Trophoblast cell (in vitro differentiated cells and primary cell): Measurements from ENCODE around the gene TTC17. TPM values are rescaled to one million over a fixed set of nuclear protein-coding genes. Genes with fewer than 3 reads are reported as not detected.
A peak's percentile ranks its signal among the peaks of the same experiment; 100 is the strongest.

ENCODE experiments used
- DNase-seq, 2 donors: peaks; one replicate each; pipeline ENCODE4 v3.0.0-alpha.2; 2016
- H2AFZ ChIP-seq: 2 replicates; pipeline ENCODE4 v1.6.1; 2013; ENCODE audit warnings: low read length, moderate library complexity, mild to moderate bottlenecking; ENCODE audit not compliant: insufficient read depth, poor library complexity
- H2AK5ac ChIP-seq: 2 replicates; pipeline ENCODE4 v1.6.1; 2013; ENCODE audit warnings: mild to moderate bottlenecking, low read length
- H2BK120ac ChIP-seq: 2 replicates; pipeline ENCODE4 v1.6.1; 2013; ENCODE audit warnings: low read length, mild to moderate bottlenecking, moderate library complexity; ENCODE audit not compliant: insufficient read depth, poor library complexity
- H2BK12ac ChIP-seq: 2 replicates; pipeline ENCODE4 v1.6.1; 2013; ENCODE audit warnings: mild to moderate bottlenecking, low read length, moderate library complexity
- H2BK5ac ChIP-seq: 2 replicates; pipeline ENCODE4 v1.6.1; 2013; ENCODE audit warnings: low read length, low read depth, moderate library complexity, mild to moderate bottlenecking; ENCODE audit not compliant: poor library complexity
- H3K14ac ChIP-seq: 2 replicates; pipeline ENCODE4 v1.6.1; 2013; ENCODE audit warnings: mild to moderate bottlenecking, low read length
- H3K18ac ChIP-seq: 2 replicates; pipeline ENCODE4 v1.6.1; 2013; ENCODE audit warnings: mild to moderate bottlenecking, low read length
- H3K23ac ChIP-seq: 2 replicates; pipeline ENCODE4 v1.6.1; 2013; ENCODE audit warnings: low read length
- H3K27ac ChIP-seq: 2 replicates; pipeline ENCODE4 v1.5.1; 2013; ENCODE audit warnings: low read depth, mild to moderate bottlenecking, inconsistent platforms, low read length, moderate library complexity
- H3K27me3 ChIP-seq: 2 replicates; pipeline ENCODE4 v1.6.1; 2013; ENCODE audit warnings: inconsistent platforms, mild to moderate bottlenecking, low read length, moderate library complexity; ENCODE audit not compliant: insufficient read depth
- H3K36me3 ChIP-seq, 2 experiments: 1 replicate in 1 of 2; 2 replicates in 1 of 2; pipeline ENCODE4 v1.6.1; 2013; ENCODE audit warnings: low read length in 2 of 2, mild to moderate bottlenecking in 2 of 2, moderate library complexity in 1 of 2; ENCODE audit not compliant: insufficient read depth in 2 of 2, control insufficient read depth in 1 of 2
- H3K4ac ChIP-seq: 2 replicates; pipeline ENCODE4 v1.6.1; 2013; ENCODE audit warnings: low read depth, mild to moderate bottlenecking, low read length, moderate library complexity
- H3K4me1 ChIP-seq, 2 experiments: 1 replicate in 1 of 2; 2 replicates in 1 of 2; pipeline ENCODE4 v1.6.1; 2013; ENCODE audit warnings: low read length in 2 of 2, mild to moderate bottlenecking in 2 of 2, moderate library complexity in 1 of 2; ENCODE audit not compliant: insufficient read depth in 2 of 2, control insufficient read depth in 1 of 2
- H3K4me2 ChIP-seq: 2 replicates; pipeline ENCODE4 v1.6.1; 2013; ENCODE audit warnings: inconsistent platforms, mild to moderate bottlenecking, low read length, moderate library complexity
- H3K4me3 ChIP-seq: 2 replicates; pipeline ENCODE4 v1.5.1; 2013; ENCODE audit warnings: mild to moderate bottlenecking, low read depth, low read length, inconsistent platforms
- H3K79me1 ChIP-seq: one replicate; pipeline ENCODE4 v1.6.1; 2013; ENCODE audit warnings: low read length
- H3K79me2 ChIP-seq: 2 replicates; pipeline ENCODE4 v1.6.1; 2013; ENCODE audit warnings: low read length, mild to moderate bottlenecking; ENCODE audit not compliant: control insufficient read depth, insufficient read depth, poor library complexity
- H3K9ac ChIP-seq: 2 replicates; pipeline ENCODE4 v1.6.1; 2013; ENCODE audit warnings: mild to moderate bottlenecking, low read length
- H3K9me3 ChIP-seq: 2 replicates; pipeline ENCODE4 v1.6.1; 2013; ENCODE audit warnings: low read depth, mild to moderate bottlenecking, control low read depth, inconsistent platforms, low read length; ENCODE audit not compliant: insufficient read depth
- H4K12ac ChIP-seq: 2 replicates; pipeline ENCODE4 v1.6.1; 2013; ENCODE audit warnings: low read depth, mild to moderate bottlenecking, low read length, moderate library complexity
- H4K8ac ChIP-seq: 2 replicates; pipeline ENCODE4 v1.6.1; 2013; ENCODE audit warnings: low read depth, mild to moderate bottlenecking, low read length, moderate library complexity
- H4K91ac ChIP-seq: one replicate; pipeline ENCODE4 v1.6.1; 2013; ENCODE audit warnings: low read depth, mild to moderate bottlenecking, low read length, moderate library complexity
- whole genome bisulfite sequencing: extraction: QIAGEN DNeasy Blood & Tissue Kit; methylation state at CpG from one replicate; pipeline ENCODE4 v1.1.7; 2013; ENCODE audit warnings: missing lambda C conversion rate; ENCODE audit not compliant: insufficient read length, insufficient coverage; ENCODE audit errors: extremely low coverage; 5-methylcytosine and 5-hydroxymethylcytosine counted together
- polyA plus RNA-seq: library from polyadenylated mRNA; stranded (reverse); fragments of 200-250 nt; gene quantifications from 2 replicates; pipeline ENCODE4 v1.2.3, GENCODE V29; 2013

TTC17 gene
- polyA plus RNA-seq = 40.2 and 44.1 TPM in 2 replicates

GRCh38 chr11:43358801-43359421 is at the start of gene TTC17:
Gene TTC17 (plus strand): TSS chr11:43358920. CDS start chr11:43358955, 35 bp downstream.
- Histone ChIP-seq H4K12ac (peak within 1 kb of the TSS; percentile 93), H3K27me3 (no peaks in the 10 kb centered on the region), H2BK120ac (peak within 1 kb of the TSS; percentile 94), H2AFZ (peak within 1 kb of the TSS; percentile 99), H3K79me1 (peaks cover 6% of the 10 kb centered on the region), H3K14ac (peak within 1 kb of the TSS; percentile 98), H3K4me1 (peaks cover 0 to 1% of the 10 kb centered on the region in 2 experiments), H3K4me3 (peak within 1 kb of the TSS; percentile 99), H3K23ac (no peak within 1 kb of the TSS), H4K8ac (peak within 1 kb of the TSS; percentile 100), H3K9me3 (no peaks in the 10 kb centered on the region), H3K9ac (peak within 1 kb of the TSS; percentile 94), H3K4ac (peak within 1 kb of the TSS; percentile 93), H2BK5ac (peak within 1 kb of the TSS; percentile 89), H4K91ac (peak within 1 kb of the TSS; percentile 96), H3K18ac (peak within 1 kb of the TSS; percentile 97), H3K27ac (peak within 1 kb of the TSS; percentile 62), H3K4me2 (peak within 1 kb of the TSS; percentile 98), H2AK5ac (peak within 1 kb of the TSS; percentile 11), H2BK12ac (no peak within 1 kb of the TSS), H3K79me2 (peaks cover 7% of the 10 kb centered on the region), H3K36me3 (no peaks in the 10 kb centered on the region)
- WGBS = no CpG with 5 or more reads among the region's 58 CpGs
- peak; percentile 94 to 95 for DNase-seq

- Histone ChIP-seq H4K91ac (peak within 1 kb of the TSS; percentile 73), H3K36me3 (peaks cover 0 to 2% of the 10 kb centered on the region in 2 experiments), H3K4me2 (peak within 1 kb of the TSS; percentile 92), H4K8ac (peak within 1 kb of the TSS; percentile 98), H3K23ac (no peak within 1 kb of the TSS), H2BK120ac (peak within 1 kb of the TSS; percentile 91), H3K4ac (peak within 1 kb of the TSS; percentile 95), H3K18ac (peak within 1 kb of the TSS; percentile 69), H2AK5ac (peak within 1 kb of the TSS; percentile 93), H3K79me1 (peaks cover 4% of the 10 kb centered on the region), H2BK5ac (peak within 1 kb of the TSS; percentile 92), H3K27ac (peak within 1 kb of the TSS; percentile 72), H2BK12ac (no peak within 1 kb of the TSS), H3K14ac (peak within 1 kb of the TSS; percentile 98), H3K9me3 (no peaks in the 10 kb centered on the region), H3K27me3 (no peaks in the 10 kb centered on the region), H4K12ac (peak within 1 kb of the TSS; percentile 100), H3K4me1 (peaks cover 3% of the 10 kb centered on the region in 2 experiments), H3K79me2 (peaks cover 13% of the 10 kb centered on the region), H3K4me3 (peak within 1 kb of the TSS; percentile 99), H3K9ac (peak within 1 kb of the TSS; percentile 100), H2AFZ (peak within 1 kb of the TSS; percentile 88)
- WGBS = no CpG with 5 or more reads among the region's 60 CpGs
- peak; percentile 95 to 97 for DNase-seq
These were observed 46.7 kb upstream of the TTC17 start, which contains the start of gene API5 for GRCh38 chr11:43311791-43312607. Gene API5 (plus strand): TSS chr11:43311996. CDS start chr11:43312128, 132 bp downstream.

- Histone ChIP-seq H2BK120ac (no peak overlapping the region), H3K4me3 (no peak overlapping the region), H3K4me1 (peaks cover 3% of the 10 kb centered on the region in 2 experiments), H2AFZ (no peak overlapping the region), H3K9ac (no peak overlapping the region), H3K36me3 (peaks cover 11 to 15% of the 10 kb centered on the region in 2 experiments), H2BK12ac (no peak overlapping the region), H3K9me3 (no peaks in the 10 kb centered on the region), H3K14ac (no peak overlapping the region), H3K79me2 (peaks cover 13% of the 10 kb centered on the region), H3K27ac (no peak overlapping the region), H2AK5ac (no peak overlapping the region), H3K4ac (no peak overlapping the region), H3K4me2 (no peak overlapping the region), H3K27me3 (no peaks in the 10 kb centered on the region), H4K91ac (no peak overlapping the region), H3K18ac (no peak overlapping the region), H3K23ac (no peak overlapping the region), H4K8ac (no peak overlapping the region), H2BK5ac (no peak overlapping the region), H4K12ac (no peak overlapping the region), H3K79me1 (peaks cover 4% of the 10 kb centered on the region)
- no CpG with 5 or more reads among the region's 2 CpGs for WGBS
- DNase-seq = no peak
These were observed 42.8 kb upstream of the TTC17 start for GRCh38 chr11:43315966-43316365.

GRCh38 chr11:43316451-43316850 is 42.3 kb upstream of the TTC17 start:
- Histone ChIP-seq H3K27ac (no peak overlapping the region), H3K4me3 (no peak overlapping the region), H2BK120ac (no peak overlapping the region), H2BK12ac (no peak overlapping the region), H3K4ac (peak overlapping the region; percentile 2), H3K27me3 (no peaks in the 10 kb centered on the region), H3K23ac (no peak overlapping the region), H3K79me1 (peaks cover 4% of the 10 kb centered on the region), H4K12ac (no peak overlapping the region), H3K9ac (no peak overlapping the region), H3K9me3 (no peaks in the 10 kb centered on the region), H3K18ac (no peak overlapping the region), H3K36me3 (peaks cover 11 to 15% of the 10 kb centered on the region in 2 experiments), H2AK5ac (no peak overlapping the region), H4K8ac (no peak overlapping the region), H3K14ac (no peak overlapping the region), H4K91ac (no peak overlapping the region), H3K4me2 (no peak overlapping the region), H2BK5ac (no peak overlapping the region), H3K4me1 (peaks cover 3% of the 10 kb centered on the region in 2 experiments), H2AFZ (no peak overlapping the region), H3K79me2 (peaks cover 13% of the 10 kb centered on the region)
- no CpG with 5 or more reads among the region's 6 CpGs for WGBS
- no peak for DNase-seq
